HFF-Myc (cell line): ENCODE data around the gene TMEM117.

Source experiments
- DNase-seq: peaks from one replicate; pipeline ENCODE4 v3.0.0-alpha.2; 2011; ENCODE audit warnings: low read depth; ENCODE audit errors: extremely low read depth
- H3K4me3 ChIP-seq: replicated peaks from 2 replicates; pipeline ENCODE4 v1.5.1; 2011; ENCODE audit warnings: low read depth, mild to moderate bottlenecking, control low read depth, low read length
- TF ChIP-seq, protein P1 (sequence below): IDR thresholded peaks from 2 replicates; pipeline ENCODE4 v1.5.1; 2012; ENCODE audit warnings: mild to moderate bottlenecking, low read depth, low read length, control low read depth; ENCODE audit errors: missing control alignments

The TMEM117 gene

DNA sequence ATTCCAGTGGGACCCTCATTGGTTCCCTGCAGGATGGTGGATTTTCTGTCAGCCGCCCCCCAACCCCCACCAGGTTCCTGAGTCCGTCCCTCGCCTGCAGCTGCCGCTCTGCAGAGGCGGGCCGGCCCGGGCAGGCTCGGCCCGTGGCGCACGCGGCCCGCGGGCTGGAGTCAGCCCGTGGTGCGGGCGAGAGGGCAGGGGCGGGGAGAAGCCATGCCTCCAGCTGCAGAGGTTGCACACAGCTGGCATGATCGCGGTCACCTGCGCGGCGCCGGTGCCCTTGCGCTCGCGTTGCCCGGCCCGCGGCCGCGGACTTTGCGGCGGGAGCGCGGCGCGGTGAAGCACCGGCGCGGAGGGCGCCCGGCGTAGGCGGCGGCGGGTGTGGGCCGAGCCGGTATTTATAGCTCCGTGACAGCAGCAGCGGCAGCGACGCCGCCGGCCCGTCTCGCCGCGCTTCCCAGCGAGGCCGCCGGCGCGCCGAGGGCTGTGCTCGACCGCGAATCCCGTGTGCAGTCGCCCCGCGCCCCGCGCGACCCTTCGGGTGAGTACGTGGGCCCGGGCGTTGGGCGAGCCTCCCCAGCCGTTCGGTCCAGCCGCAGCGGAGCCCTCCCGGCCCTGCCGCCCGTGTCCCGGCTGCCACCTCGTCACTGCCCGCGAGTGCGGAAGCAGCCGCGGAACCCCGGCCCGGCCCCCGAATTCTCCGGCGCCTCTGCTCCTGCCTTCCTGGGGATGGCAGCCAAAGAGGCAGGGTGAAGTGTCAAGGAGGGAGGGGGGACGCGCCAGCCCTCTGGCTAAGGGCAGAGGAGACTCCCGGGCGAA lies at the start of gene TMEM117:
Gene TMEM117, plus strand, starts transcription at position 426 of the 819 bp plus-strand sequence.
- TF ChIP-seq, protein P1, sequence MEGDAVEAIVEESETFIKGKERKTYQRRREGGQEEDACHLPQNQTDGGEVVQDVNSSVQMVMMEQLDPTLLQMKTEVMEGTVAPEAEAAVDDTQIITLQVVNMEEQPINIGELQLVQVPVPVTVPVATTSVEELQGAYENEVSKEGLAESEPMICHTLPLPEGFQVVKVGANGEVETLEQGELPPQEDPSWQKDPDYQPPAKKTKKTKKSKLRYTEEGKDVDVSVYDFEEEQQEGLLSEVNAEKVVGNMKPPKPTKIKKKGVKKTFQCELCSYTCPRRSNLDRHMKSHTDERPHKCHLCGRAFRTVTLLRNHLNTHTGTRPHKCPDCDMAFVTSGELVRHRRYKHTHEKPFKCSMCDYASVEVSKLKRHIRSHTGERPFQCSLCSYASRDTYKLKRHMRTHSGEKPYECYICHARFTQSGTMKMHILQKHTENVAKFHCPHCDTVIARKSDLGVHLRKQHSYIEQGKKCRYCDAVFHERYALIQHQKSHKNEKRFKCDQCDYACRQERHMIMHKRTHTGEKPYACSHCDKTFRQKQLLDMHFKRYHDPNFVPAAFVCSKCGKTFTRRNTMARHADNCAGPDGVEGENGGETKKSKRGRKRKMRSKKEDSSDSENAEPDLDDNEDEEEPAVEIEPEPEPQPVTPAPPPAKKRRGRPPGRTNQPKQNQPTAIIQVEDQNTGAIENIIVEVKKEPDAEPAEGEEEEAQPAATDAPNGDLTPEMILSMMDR: no peak
- H3K4me3 ChIP-seq: peak within 1 kb of the TSS; percentile 64
- DNase-seq: no peak

DNA sequence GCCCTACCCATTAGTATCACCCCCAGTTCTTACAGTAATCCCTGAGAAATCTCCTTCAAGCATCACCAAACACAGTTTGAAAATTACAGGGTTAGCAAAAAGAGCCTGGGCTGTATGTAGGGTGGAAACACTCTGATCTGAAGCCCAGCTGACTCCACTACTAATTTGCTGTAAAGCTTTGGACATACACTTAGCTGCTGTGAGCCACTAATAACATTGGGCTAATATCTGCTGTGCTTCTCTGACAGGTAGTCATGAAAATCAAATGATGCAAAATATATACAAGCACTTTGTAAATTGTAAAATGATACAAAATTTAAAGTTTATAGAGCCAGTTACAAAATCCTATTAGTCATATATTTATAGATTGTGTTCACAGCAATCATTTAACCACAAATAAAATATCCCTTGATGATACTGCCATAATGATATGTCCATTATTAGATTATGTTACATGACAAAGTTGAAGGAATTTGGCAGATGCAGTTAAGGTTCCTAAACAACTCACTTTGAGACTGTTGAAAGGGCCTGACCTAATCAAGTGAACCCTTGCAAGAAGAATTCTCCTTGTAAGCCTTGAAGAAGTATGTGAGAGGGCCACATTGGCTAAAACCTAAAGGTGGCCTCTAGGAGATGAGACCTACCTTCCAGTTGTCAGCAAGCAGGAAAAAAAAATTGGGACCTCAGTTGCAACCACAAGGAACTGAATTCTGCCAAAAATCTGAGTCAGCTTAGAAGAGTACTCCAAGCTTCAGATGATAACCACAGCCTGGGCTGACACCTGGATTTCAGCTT lies 48.8 kb upstream of the TMEM117 start:
- H3K4me3 ChIP-seq: no peak overlapping the region
- DNase-seq: no peak
- TF ChIP-seq, protein P1: no peak

DNA sequence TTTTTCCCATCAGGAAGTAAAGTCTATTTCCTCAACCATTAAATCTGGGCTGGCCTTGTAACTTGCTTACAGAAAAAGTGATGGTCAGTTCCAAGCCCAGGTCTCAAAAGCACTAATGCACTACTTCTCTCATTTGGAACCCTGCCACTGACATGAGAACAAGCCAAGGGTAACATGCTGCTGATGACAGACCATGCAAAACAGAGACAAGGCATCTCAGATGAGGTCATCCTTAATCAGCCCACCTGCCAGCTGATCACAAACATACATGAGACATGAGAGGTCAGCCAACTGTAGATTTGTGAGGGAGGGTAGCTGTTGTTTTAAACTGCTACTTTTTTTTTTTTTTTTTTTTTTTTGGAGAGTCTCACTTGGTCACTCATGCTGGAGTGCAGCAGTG lies 45.9 kb upstream of the TMEM117 start:
- no peak for DNase-seq
- TF ChIP-seq, protein P1: no peak

DNA sequence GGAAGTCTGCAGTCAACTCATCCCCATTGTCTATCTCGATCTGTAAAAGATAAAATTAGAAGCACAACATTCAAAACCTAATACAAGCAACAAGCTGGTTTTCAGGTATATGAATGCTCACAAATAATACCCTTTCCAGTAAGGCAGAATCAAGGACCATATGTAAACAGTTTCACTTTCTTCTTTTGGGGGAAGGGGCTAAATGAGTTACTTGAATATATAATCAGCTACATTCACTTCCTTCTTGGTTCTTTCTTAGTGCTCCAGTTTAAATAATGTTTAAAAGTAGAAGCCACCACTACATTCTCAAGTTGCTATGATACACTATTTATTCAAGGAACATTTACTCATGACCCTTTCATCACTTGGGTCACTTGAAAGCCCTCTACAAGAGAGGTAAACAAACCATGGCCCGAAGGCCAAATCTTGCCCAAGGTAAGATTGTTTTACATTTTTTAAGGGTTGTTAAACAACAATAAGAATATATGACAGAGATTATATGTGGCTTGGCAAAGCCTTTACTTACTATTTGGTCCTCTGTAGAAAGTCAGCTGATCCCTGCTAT lies 40.1 kb upstream of the TMEM117 start:
- no peak overlapping the region for H3K4me3 ChIP-seq
- DNase-seq: no peak
- TF ChIP-seq, protein P1: no peak

More for the DNA sequence above, 45.9 kb upstream of the TMEM117 start:
- no peak overlapping the region for H3K4me3 ChIP-seq

DNA sequence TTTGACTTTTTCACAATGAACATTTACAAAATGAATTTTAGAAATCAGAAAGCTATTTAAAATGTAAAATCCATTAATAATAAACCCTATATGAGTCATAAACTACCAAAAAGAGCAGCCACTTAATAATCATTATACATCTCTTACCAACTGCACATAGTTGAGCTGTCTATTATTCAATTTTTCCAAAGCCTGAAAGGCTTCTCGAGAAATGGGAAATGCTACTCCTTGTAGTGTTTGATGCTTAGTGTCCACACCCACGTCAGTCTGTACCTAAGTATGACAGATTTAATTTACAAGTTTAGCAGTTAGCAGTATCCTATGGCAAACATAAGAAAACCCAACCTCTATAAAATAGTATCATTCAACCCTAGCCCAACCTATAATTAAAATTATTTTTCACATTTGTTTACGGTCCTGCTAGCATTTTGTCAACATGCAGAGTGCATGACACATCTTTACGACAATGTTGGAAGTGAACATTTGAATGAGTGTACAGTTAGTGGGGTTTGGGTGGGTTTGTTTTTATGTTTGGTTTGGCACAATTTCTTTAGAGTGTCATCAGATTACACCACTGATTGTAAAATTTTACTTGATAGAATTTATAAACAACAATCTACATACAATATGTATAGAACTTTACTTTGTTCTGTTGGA lies 38.2 kb upstream of the TMEM117 start:
- TF ChIP-seq, protein P1: no peak

DNA sequence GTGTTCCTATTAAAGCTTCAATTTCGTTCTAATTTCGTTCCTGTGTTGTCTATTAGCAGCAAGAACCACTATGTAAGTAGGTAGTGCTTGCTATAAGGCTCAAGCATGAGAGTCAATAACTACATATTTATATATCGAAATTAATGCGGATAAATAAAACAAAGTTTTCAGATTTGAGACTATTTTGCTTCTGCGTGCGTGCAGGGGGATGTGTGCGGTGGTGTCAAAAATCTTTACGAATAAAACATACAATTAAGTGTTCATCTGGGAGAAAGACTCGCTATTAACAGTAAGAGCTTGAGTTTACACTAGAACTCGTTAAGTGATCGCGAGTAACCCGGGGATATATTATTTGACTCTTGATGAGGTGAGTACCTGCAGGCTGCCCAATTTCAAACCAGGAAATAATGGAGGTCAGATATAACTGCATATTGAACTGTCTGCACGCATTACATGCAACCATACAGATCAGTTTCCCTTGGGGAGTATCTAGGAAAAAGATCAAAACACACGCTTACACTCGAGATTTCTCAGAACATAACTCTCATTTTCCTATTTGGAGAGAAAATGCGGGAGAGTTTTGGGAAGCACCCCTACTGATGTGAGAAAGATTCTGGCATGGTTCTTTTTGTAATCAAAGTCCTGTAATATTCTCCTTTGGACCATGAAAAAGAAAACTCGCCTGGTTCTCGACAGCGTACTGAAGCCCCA lies 30.6 kb upstream of the TMEM117 start:
- peak overlapping the region; percentile 85 for H3K4me3 ChIP-seq
- no peak for DNase-seq
- TF ChIP-seq, protein P1: no peak

More for the DNA sequence above, 38.2 kb upstream of the TMEM117 start:
- no peak overlapping the region for H3K4me3 ChIP-seq
- DNase-seq: no peak
